ENCODE measurements around the gene PGS1. TPM values are rescaled to one million over a fixed set of nuclear protein-coding genes. Genes with fewer than 3 reads are reported as not detected.

Gene PGS1
- total and polyA plus RNA-seq, 10 of the 15 experiments (the other 5 are each of a cell fraction or from before 2014, with no cell fraction given), result 1.3 to 37.6 (median 27.4) TPM

GRCh38 chr17:78337244-78338109 lies 41.0 kb upstream of the PGS1 start:
- H4K20me1 ChIP-seq (ENCODE audit: control insufficient read depth, insufficient read depth), result no peaks in the 10 kb centered on the region
- RAD21 ChIA-PET (ENCODE audit: unreplicated experiment), result interaction anchor here (0.6 to 7.3 kb wide), 4 partner anchors 11 to 72 kb away, joined by 3 to 81 read pairs (median 6); no protein-coding TSS in a partner anchor
- peak; percentile 87 for DNase-seq (ENCODE audit: low read depth, low spot score)
- no peaks in the 10 kb centered on the region for H3K9me3 ChIP-seq (replicated peaks; ENCODE audit: control insufficient read depth, insufficient read depth, low read length)
- H2AFZ ChIP-seq (ENCODE audit: control insufficient read depth, low read depth, low read length), result no peak overlapping the region
- POLR2A ChIA-PET, result interaction anchor here (0.6 to 1.6 kb wide), 4 partner anchors 19 to 189 kb away, joined by 3 to 12 read pairs (median 4); no protein-coding TSS in a partner anchor
- CTCF ChIA-PET, result interaction anchor here (2.5 to 4.7 kb wide), 2 partner anchors 17 to 21 kb away, joined by 6 to 30 read pairs; no protein-coding TSS in a partner anchor
- peak overlapping the region; percentile 19; the same call in 1 of the 2 replicates for H3K4me3 ChIP-seq
- no peak overlapping the region for H3K9ac ChIP-seq (ENCODE audit: control insufficient read depth, insufficient read depth, low read length)
- peaks cover 51% of the 10 kb centered on the region for H3K4me1 ChIP-seq (ENCODE audit: control insufficient read depth, insufficient read depth, low read length)
- H3K27me3 ChIP-seq (replicated peaks in 1 of 2; ENCODE audit: control insufficient read depth in 2 of 2, insufficient read depth in 2 of 2, low read length in 1 of 2), result no peaks in the 10 kb centered on the region
- peak; percentile 99 for FAIRE-seq
- no peaks in the 10 kb centered on the region for H3K79me2 ChIP-seq (ENCODE audit: control insufficient read depth, insufficient read depth, low read length)
- peak overlapping the region; percentile 48; the same call in 1 of the 2 replicates for H3K27ac ChIP-seq (ENCODE audit: control insufficient read depth, insufficient read depth)
- in situ Hi-C loops (cut with MboI), result no loop called here
- 3% methylated on average over 19 of the region's 19 CpGs for WGBS (ENCODE audit: insufficient coverage, insufficient replicate concordance, low lambda C conversion rate, missing lambda C conversion rate)
- BruUV-seq (replicated peaks), result no TSS peak
- peak; percentile 74 for ATAC-seq
- peak overlapping the region; percentile 36 for H3K4me2 ChIP-seq (ENCODE audit: control insufficient read depth, insufficient read depth)
- H3K36me3 ChIP-seq (ENCODE audit: control insufficient read depth in 2 of 2, insufficient read depth in 2 of 2, low read length in 1 of 2), result no peaks in the 10 kb centered on the region
- SMC1A ChIA-PET (ENCODE audit: uncharacterized antibody, unreplicated experiment), result interaction anchor here (0.6 to 7.8 kb wide), 6 partner anchors 12 to 84 kb away, joined by 3 to 91 read pairs (median 4); partner anchors contain the start of gene PGS1
- intact Hi-C loops (cut with micrococcal nuclease; ENCODE audit: unreplicated experiment), result loop anchor here (2.0 kb wide), 1 partner anchor 23 kb away; the partner anchor contains the start of gene SOCS3
- TF ChIP-seq SREBF2 (IDR thresholded peaks at IDR 0.05; ENCODE audit: low read length) (no peak), HCFC1 (IDR thresholded peaks at IDR 0.05; ENCODE audit: low read length) (no peak), LARP7 (IDR thresholded peaks at IDR 0.05) (0 out of 2 replicates have a peak, but pooled peaks have one; percentile 7), SMAD1 (IDR thresholded peaks at IDR 0.05; ENCODE audit: low read depth, partially characterized antibody) (no peak), ZNF622 (IDR thresholded peaks at IDR 0.05) (no peak), BACH1 (IDR thresholded peaks at IDR 0.05; ENCODE audit: borderline replicate concordance) (peak; percentile 59; the same call in 1 of the 2 replicates), ZBTB11 (CRISPR knock-in tag; IDR thresholded peaks at IDR 0.05) (no peak), RELB (IDR thresholded peaks at IDR 0.05; ENCODE audit: low read depth) (peak; percentile 99), PML (IDR thresholded peaks at IDR 0.05; ENCODE audit: low read length) (0 out of 2 replicates have a peak, but pooled peaks have one; percentile 45), SIX5 (IDR thresholded peaks at IDR 0.05; ENCODE audit: low read depth, low read length, severe bottlenecking) (no peak), MYB (IDR thresholded peaks at IDR 0.05; ENCODE audit: borderline replicate concordance, low read depth, low read length) (no peak), BMI1 (IDR thresholded peaks at IDR 0.05; ENCODE audit: borderline replicate concordance) (no peak), POLR2AphosphoS2 (IDR thresholded peaks at IDR 0.05; ENCODE audit: low read depth, low read length) (no peak)
